Skeletal muscle satellite cell (primary cell): Measurements from ENCODE around the gene DNAH8.

Experiments
- H3K27me3 ChIP-seq: 2 replicates; pipeline ENCODE4 v1.7.0; 2013; ENCODE audit warnings: low read length; ENCODE audit not compliant: control insufficient read depth, insufficient read depth
- H3K36me3 ChIP-seq: 2 replicates; pipeline ENCODE4 v1.7.0; 2013; ENCODE audit warnings: mild to moderate bottlenecking, control low read depth, low read length; ENCODE audit not compliant: insufficient read depth
- H3K4me1 ChIP-seq: 2 replicates; pipeline ENCODE4 v1.7.0; 2013; ENCODE audit warnings: low read length; ENCODE audit not compliant: control insufficient read depth, insufficient read depth
- H3K4me2 ChIP-seq: 2 replicates; pipeline ENCODE4 v1.7.0; 2013; ENCODE audit warnings: mild to moderate bottlenecking, low read length
- H3K4me3 ChIP-seq: 2 replicates; pipeline ENCODE4 v1.7.0; 2013; ENCODE audit warnings: low read length
- H3K9ac ChIP-seq: 2 replicates; pipeline ENCODE4 v1.7.0; 2013; ENCODE audit warnings: mild to moderate bottlenecking, low read depth, low read length, moderate library complexity
- H3K9me3 ChIP-seq: replicated peaks from 2 replicates; pipeline ENCODE4 v1.7.0; 2013; ENCODE audit warnings: mild to moderate bottlenecking, control low read depth, low read length

Gene DNAH8

GRCh38 chr6:39009476-39009875, 294.4 kb downstream of the DNAH8 start:
- Histone ChIP-seq H3K4me1 (no peaks in the 10 kb centered on the region), H3K4me3 (no peak overlapping the region), H3K9me3 (no peaks in the 10 kb centered on the region), H3K9ac (no peak overlapping the region), H3K27me3 (peaks cover 3% of the 10 kb centered on the region), H3K4me2 (no peak overlapping the region), H3K36me3 (no peaks in the 10 kb centered on the region)

GRCh38 chr6:39016839-39017546, 301.9 kb downstream of the DNAH8 start:
- Histone ChIP-seq H3K9me3 (no peaks in the 10 kb centered on the region), H3K36me3 (no peaks in the 10 kb centered on the region), H3K9ac (no peak overlapping the region), H3K4me2 (no peak overlapping the region), H3K27me3 (peaks cover 3% of the 10 kb centered on the region), H3K4me3 (no peak overlapping the region), H3K4me1 (no peaks in the 10 kb centered on the region)

DNA sequence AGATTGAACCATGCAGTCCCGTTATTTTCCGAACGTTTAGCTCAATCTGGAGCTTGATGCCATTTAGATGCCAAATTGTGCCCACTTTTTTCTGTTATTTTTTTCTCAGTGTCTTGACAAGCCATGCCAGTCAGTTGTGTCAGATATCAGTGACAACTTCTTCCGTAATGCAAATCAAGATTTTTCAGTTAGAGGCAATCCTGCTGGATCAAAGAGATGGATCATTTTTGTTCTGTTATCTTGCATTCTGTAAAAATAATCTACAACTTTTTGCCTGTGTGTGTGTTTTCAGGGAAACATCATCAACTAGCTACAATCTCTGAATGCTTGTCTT, 302.4 kb downstream of the DNAH8 start:
- Histone ChIP-seq H3K36me3 (no peaks in the 10 kb centered on the region), H3K9me3 (no peaks in the 10 kb centered on the region), H3K4me1 (no peaks in the 10 kb centered on the region), H3K4me2 (no peak overlapping the region), H3K27me3 (no peaks in the 10 kb centered on the region), H3K9ac (no peak overlapping the region), H3K4me3 (no peak overlapping the region)

DNA sequence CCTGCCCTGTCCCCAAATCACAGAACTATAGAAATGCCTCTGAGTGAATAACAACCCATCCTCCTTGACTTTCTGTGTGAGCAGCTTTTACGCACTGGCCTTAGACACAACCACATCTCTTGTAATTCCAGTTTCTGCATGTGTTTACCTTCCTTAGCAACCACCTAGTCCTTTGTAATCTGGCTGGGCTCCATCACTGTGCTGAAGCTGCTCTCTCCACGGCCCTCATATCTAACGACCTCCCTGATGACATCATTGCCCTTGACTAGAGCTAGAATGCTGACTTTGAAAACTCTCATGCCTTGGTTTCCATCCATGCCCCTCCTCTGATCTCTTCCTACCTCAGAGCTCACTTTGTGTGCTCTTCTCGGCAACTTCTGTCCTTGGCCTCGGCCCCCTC, 303.0 kb downstream of the DNAH8 start:
- Histone ChIP-seq H3K9me3 (no peaks in the 10 kb centered on the region), H3K27me3 (no peaks in the 10 kb centered on the region), H3K4me2 (no peak overlapping the region), H3K4me1 (no peaks in the 10 kb centered on the region), H3K9ac (no peak overlapping the region), H3K36me3 (no peaks in the 10 kb centered on the region), H3K4me3 (no peak overlapping the region)

- H3K36me3 ChIP-seq, result no peaks in the 10 kb centered on the region
- H3K4me3 ChIP-seq, result no peak overlapping the region
- H3K9ac ChIP-seq, result no peak overlapping the region
- H3K4me2 ChIP-seq, result no peak overlapping the region
- peaks cover 2% of the 10 kb centered on the region for H3K27me3 ChIP-seq
- no peaks in the 10 kb centered on the region for H3K4me1 ChIP-seq
- H3K9me3 ChIP-seq, result no peaks in the 10 kb centered on the region
Observed at GRCh38 chr6:39020136-39020535, 305.0 kb downstream of the DNAH8 start.

GRCh38 chr6:39021041-39021440, 305.9 kb downstream of the DNAH8 start:
- Histone ChIP-seq H3K4me1 (no peaks in the 10 kb centered on the region), H3K4me2 (no peak overlapping the region), H3K9ac (no peak overlapping the region), H3K9me3 (no peaks in the 10 kb centered on the region), H3K36me3 (no peaks in the 10 kb centered on the region), H3K4me3 (no peak overlapping the region), H3K27me3 (peaks cover 2% of the 10 kb centered on the region)

- Histone ChIP-seq H3K4me3 (no peak overlapping the region), H3K4me2 (no peak overlapping the region), H3K4me1 (no peaks in the 10 kb centered on the region), H3K9ac (no peak overlapping the region), H3K9me3 (no peaks in the 10 kb centered on the region), H3K27me3 (peaks cover 2% of the 10 kb centered on the region), H3K36me3 (no peaks in the 10 kb centered on the region)
Observed at GRCh38 chr6:39021779-39022178, 306.7 kb downstream of the DNAH8 start.

DNA sequence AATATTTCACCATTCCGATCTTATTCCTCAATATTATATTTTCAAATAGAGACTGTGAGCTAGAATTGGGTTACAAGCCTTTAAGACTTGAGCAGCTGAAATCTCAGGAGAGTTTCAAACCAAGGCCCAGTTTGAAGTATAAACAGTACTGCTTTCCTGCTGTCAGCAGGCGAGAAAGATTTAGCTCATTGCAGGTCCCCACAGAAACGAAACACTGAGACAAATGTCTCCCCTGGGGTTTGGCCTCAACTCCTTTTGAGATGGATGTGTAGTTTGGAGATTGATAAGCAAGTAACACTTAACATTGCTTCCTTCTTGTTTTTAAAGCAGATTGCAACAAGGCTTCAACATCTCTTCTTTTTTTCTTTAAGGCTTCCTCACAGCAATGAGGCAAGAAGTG, 311.1 kb downstream of the DNAH8 start:
- Histone ChIP-seq H3K36me3 (no peaks in the 10 kb centered on the region), H3K9me3 (no peaks in the 10 kb centered on the region), H3K4me1 (no peaks in the 10 kb centered on the region), H3K4me3 (no peak overlapping the region), H3K27me3 (peaks cover 2% of the 10 kb centered on the region), H3K4me2 (no peak overlapping the region), H3K9ac (no peak overlapping the region)

GRCh38 chr6:39029156-39030011, 314.3 kb downstream of the DNAH8 start:
- Histone ChIP-seq H3K9ac (no peak overlapping the region), H3K27me3 (no peaks in the 10 kb centered on the region), H3K36me3 (no peaks in the 10 kb centered on the region), H3K9me3 (no peaks in the 10 kb centered on the region), H3K4me1 (no peaks in the 10 kb centered on the region), H3K4me3 (no peak overlapping the region), H3K4me2 (no peak overlapping the region)

GRCh38 chr6:39035681-39036080, 320.6 kb downstream of the DNAH8 start:
- Histone ChIP-seq H3K36me3 (no peaks in the 10 kb centered on the region), H3K4me3 (no peak overlapping the region), H3K9me3 (no peaks in the 10 kb centered on the region), H3K4me1 (no peaks in the 10 kb centered on the region), H3K4me2 (no peak overlapping the region), H3K9ac (no peak overlapping the region), H3K27me3 (peaks cover 15% of the 10 kb centered on the region)

DNA sequence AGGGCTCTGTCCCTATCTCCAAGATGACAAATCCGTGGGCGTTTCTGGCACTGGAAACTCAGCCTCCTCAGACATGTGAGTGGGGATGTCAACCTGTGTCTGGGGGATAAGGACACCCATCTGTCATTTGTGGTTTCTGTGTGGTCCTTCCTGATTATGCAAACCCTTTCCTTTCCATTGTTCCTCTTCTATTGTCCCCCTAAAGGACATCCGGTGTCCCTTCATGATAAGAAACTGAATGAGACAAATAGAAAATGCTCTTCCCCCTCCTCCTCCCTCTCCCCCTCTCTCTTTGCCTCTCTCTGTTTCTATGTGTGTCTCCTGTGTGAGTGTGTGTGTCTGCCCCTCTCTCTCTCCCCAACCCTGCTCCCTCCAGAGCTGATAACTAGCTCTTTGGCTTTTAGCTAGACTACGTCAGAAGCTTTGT, 322.0 kb downstream of the DNAH8 start:
- Histone ChIP-seq H3K4me3 (no peak overlapping the region), H3K4me1 (no peaks in the 10 kb centered on the region), H3K27me3 (peaks cover 15% of the 10 kb centered on the region), H3K4me2 (no peak overlapping the region), H3K9ac (no peak overlapping the region), H3K9me3 (no peaks in the 10 kb centered on the region), H3K36me3 (no peaks in the 10 kb centered on the region)

GRCh38 chr6:39037707-39038106, 322.6 kb downstream of the DNAH8 start:
- Histone ChIP-seq H3K9me3 (no peaks in the 10 kb centered on the region), H3K36me3 (no peaks in the 10 kb centered on the region), H3K4me2 (no peak overlapping the region)

More at GRCh38 chr6:39037707-39038106, 322.6 kb downstream of the DNAH8 start:
- Histone ChIP-seq H3K4me3 (no peak overlapping the region), H3K27me3 (peaks cover 15% of the 10 kb centered on the region), H3K9ac (no peak overlapping the region), H3K4me1 (no peaks in the 10 kb centered on the region)
